NK-92 treated with Interleukin-12 subunit alpha and Interleukin-12 subunit beta, amount 100 ng/mL, for 24 hours (cell line): ENCODE data around the gene STOX2.
"Not testable (repeated sequence)": the region's sequence is repeated elsewhere in the genome, so short reads cannot be mapped to it uniquely, and the experiment has no call there.

ENCODE experiments used
- DNase-seq: peaks from one replicate; lab custom pipeline; 2025; lab: John Stamatoyannopoulos, UW

The STOX2 gene

DNA sequence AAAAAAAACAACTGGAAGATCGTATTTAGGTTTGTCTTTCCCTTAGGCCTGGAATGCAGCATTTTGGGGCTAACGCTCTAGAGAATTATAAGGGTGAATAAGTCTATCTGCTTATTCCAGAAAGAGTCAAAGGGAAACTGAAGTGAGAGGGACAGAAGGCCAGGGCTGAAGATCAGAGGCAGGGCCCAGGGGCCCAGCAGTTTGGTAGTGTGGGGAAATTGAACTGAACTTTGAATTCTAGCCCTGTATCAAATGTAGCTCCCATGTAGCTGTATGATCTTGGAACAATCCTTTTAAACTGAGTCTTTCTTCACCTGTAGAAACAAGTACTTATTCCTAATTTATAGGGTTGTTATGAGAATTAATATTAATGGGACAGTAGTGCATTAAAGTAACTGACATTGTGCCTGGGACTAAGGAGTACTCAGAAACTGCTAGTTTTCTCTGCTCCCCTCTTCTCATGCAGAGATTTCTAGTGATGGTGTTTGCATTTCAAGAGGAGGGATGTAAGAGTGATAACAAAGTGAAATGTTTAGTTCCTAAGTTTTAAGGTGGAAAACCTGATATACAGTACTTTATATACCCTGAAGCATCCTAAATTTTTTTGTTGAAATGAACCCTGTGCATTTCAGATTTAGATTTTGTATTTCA is 30.4 kb downstream of the STOX2 start:
- no peak for DNase-seq

DNA sequence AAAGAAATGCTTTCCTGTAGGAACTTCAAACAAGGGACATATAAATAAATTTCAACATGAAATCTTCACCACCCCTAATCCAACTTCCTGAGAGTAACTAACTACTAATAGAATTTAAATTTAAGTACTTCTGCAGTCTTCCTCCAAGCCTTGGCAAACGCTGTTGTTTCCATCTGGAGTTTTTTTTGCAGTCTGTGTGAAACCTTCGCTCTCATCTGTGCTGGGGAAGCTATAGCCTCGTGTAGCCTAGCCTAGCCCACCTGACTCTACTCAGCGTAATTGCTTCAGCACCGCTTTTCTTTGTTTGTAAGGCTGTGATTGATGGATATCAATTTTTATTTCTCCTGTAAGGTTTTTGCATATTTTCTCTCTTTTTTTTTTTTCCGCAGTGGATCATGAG is 30.9 kb downstream of the STOX2 start:
- no peak for DNase-seq

DNA sequence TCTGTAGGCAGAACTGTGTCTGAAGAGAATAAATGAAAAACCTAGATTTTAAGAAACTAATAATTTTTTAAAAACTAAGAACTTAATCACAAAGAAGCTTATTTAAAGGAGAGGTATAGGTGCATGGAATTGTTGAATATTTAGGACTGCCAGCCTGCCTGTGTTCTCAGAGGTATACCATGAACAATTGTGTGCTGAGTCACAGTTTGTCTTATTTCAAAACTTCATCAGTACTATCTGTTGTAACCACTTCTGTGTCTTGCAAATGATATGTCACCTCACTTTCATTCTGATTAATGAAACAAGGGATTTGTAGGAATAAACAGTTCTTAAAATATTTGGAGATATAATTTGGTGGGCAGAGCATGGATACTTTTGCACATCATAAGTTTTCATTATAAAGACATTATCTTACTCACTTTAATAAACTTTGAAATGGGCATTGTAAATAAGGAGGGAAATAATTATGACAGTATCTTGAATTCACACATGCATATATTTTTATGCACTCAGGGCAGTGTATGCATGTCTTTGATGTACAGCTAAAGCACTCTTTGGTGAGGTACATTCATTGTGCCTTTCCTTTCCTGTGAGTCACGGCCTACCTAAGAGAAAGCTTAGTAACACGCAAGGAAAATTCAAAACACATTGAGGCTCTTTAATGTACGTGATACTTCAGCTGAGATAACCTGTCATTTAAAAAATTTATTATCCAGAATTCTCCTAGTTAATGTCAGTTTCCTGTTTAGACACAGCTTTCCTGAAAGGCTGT is 31.7 kb downstream of the STOX2 start:
- no peak for DNase-seq

DNA sequence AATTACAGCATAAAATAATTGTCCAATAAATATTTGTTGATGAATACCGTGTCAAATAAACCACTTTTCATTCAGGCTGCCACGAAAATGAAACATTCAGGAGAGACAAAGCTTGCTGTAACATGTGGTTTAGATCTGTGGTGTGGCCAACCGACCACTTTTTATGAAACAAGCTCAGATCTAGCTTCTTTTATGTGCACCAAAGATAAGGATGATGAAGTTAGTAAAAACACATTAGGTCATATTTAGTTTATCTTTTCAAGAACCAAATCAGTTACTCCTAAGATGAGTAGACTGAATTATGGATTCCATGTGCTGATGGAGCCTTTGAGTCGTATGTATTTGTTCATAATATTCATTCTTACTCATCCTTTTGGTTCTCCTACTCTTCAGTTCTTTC is 35.8 kb downstream of the STOX2 start:
- no peak for DNase-seq

DNA sequence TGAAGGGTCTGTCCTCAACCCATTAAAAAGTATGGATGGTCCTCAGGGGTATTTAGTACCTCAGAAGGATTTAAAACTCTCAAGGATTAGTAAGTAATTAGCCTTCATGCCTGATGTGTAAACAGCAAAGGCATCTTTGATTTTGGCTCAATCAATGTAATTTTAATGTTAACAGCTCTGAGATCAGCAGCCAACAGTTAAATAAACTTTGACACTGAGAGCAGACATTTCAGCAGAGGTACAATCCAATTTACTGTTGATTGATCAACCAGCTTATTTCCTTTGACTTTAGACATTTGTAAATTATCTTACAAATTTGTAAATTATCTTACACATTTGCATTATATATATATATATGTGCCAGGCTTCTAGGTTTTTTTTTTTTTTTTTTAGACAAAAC is 36.9 kb downstream of the STOX2 start:
- no peak for DNase-seq

DNA sequence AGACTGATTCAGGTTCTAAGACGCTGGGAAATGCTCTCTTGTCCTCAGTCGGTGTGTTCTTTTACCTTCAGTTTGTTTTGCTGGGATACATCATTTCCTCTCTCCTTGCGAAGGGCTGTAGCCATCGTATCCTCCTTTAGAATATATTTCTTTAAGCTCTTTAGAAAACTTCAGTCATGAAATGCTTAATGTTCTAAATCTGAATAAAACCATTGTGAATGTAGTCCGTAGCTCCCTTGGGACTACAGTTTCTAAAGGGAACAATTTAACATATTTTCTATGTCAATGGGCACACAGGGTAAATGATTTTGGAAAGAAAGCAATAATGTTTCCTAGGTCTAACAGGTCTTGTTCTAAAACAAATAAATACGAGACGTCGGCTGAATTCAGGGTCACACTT is 40.6 kb downstream of the STOX2 start:
- DNase-seq = no peak

DNA sequence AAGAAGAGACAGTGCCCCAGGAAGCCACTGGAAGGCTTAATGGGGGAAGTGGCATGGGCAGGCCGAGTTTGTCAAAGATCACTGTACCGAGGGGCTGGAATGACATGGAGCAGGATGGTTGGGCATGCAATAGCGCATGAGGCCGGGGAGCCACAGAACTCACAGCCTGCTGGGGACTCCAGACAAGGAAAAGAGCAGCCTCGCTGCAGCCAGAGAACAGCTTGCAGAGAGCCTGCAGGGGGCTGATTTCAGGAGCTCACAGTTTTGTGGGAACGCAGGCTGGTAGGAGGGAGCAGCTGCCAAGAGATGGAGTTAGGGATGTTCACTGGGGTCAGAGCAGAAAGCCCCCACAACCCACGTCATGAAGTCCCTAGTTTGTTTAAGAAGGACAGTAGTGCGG is 45.4 kb downstream of the STOX2 start:
- DNase-seq = no peak

DNA sequence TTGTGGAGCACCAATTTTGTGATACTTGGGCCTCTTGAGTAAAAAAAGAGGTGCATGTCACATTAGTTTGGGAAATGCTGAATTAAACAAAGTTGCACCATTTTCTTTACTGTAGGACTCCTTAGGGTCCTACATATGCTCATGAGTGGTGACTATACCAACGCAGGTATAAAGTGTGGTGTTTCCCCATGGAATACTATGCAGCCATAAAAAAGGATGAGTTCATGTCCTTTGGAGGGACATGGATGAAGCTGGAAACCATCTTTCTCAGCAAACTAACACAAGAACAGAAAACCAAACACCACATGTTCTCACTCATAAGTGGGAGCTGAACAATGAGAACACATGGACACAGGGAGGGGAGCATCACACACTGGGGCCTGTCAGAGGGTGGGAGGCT is 47.5 kb downstream of the STOX2 start:
- DNase-seq = not testable (repeated sequence)

DNA sequence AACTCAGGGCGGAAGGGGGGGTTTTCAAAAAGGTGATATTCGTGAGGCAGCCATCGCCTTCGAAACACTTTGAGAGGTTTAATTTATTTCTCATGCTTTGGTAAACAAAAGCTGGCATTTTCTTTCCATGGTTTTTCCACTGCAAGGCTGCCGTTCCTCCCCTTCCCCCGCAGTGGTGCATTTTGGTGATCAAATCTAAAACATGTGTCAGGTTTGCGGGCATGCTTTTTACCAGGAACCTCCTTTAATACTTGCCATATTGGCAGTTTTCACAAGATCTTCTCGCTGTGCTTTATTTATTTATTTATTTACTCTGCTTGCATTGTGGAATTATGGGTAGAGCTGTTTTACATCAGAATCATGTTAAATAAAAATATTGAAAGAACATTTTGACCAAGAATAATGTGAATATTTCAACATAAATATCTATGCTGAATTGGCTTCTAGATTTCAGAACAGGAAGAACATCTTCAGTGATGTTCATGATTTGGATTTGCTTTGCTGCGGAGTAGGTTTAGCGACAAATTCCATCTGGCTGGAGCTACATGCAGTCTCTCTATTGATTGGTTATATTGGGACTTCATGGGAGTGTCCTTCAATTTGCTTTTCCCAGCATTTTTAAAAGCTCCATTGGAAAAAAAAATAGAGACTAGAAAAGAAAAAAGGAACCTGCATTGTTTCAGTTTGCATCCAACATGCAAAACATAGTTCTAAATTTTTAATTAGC is 54.4 kb downstream of the STOX2 start:
- DNase-seq = no peak

DNA sequence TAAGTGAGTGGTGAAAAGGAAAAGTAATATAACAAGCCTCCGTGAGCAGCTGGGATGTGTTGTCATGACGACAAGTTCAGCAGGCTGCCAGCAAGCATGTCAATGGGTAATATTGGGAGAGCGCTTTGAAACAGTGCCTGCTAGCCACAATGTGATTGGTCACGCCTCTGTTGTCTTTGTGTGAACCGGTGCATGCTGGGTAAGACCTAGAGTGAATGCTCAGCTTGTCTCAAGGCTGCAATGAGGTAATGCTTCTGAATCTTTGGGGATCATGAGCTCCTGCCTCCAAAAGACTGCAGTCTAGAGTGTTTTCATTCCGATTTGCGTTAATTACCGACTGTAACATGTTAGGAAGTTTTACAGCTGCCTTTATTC is 54.9 kb downstream of the STOX2 start:
- peak; percentile 60 for DNase-seq

DNA sequence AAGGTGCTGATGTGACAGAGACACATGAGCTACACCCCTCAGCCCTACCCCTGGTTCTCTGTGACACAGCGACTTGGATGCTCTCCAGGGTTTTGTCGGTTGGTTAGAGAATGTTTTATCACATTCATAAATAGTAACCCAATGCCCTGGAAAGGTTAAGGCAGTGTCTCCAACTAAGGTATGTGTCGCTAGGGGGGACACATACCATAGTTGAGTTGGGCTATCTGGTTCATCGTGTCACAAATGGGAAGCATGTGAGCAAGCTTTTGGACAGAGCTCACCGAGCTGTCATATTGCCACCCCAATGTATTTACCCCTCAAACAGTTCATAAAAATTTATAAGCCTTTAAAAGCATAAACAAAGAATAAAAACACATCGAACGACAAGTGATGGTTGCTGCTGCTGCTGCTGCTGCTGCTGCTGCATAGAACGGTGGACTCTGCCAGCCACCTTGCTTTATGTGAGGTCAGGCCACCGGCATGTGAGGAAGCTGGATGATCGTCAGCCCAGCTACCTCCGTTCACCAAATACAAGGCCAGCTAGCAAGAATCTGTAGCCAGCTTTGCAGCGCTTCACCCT is 55.9 kb downstream of the STOX2 start:
- no peak for DNase-seq

DNA sequence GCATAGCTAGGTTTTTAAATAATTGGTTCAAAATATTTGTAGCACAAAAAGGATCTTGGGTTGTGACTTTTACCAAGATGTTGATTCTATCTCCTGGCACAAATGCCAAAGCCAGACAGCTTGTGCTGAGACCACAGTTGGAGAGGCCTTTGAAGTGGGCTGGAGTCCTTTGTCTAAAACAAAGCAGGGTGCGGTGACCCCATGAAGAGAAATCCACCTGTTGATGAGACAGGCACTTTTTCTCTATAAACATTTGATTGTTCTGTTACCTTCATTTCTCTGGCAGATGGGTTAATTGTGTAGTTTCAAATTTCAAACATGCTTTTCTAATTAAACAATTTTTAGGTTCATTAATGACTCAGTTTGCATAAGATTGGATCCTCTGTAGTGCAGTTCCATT is 56.7 kb downstream of the STOX2 start:
- DNase-seq = no peak

DNA sequence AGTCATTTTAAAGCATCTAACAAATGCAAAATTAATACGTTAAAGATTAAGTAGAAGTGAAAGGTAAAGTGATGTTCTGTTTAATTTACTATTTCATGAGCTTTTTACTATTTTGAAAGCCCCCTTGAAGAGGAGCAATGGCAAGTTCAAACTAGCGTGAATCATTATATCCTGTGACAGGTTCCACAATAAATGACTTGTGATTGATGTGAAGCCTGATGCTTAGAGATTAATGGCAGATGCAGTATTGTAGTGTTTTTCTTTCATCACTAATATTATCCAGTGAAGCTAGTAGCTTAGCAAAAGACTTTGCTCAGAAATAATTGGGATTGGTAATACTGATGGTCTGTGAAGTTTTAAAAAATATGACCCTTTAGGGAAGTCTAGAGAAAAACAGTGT is 57.3 kb downstream of the STOX2 start:
- no peak for DNase-seq

DNA sequence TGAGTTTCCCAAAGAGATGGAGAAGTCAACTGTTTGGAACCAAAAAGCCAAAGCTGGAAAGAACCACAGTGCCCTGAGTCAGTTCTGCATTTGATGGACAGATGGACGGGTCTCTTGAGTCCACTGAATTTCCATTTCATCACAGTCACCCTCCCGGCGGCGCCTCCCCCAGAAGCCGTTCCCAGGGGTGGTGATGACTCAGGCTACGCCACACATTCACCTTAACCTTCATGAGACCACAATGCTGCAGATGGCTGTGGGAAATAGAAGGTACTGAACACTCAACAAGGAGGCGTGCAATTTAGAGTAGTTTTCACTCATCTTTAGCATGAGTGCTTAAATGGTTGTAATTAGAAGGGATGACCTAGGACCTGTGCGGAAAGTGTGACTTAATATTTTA is 61.3 kb downstream of the STOX2 start:
- peak; percentile 76 for DNase-seq

DNA sequence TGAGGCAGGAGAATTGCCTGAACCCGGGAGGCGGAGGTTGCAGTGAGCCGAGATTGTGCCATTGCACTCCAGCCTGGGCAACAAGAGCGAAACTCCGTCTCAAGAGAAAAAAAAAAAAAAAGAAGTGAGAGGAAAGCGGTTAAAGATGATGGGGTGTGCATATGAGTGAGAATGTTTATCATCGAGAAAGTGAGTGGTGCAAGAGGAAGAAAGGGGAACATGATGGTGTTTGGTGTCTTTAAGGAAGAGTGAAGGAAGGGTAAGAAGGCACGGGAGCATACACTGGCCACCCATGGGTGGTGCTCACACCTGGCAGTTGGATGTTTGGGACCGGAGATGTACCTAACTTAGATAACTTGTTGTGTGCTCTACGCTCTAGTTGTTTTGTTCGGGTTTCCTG is 62.2 kb downstream of the STOX2 start:
- no peak for DNase-seq

DNA sequence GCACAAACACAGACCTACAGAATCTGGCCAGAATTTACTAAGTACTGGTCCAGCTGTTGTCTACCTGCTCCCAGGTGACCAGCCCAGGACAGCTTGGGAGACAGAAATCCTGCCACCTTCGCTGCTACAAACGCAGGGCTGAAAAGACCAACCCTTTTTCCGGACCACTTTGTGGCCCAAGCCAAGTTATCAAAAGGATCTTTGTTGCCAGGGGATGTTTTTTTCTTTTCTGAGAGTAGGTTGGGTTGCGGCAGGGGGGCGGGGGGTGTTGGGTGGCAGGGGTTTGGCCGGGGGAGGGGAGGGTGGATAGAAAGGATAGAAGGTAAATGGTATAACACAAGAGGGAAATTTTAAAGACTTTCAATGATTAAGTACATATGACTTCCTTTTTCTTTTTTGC is 63.4 kb downstream of the STOX2 start:
- DNase-seq = peak; percentile 45

DNA sequence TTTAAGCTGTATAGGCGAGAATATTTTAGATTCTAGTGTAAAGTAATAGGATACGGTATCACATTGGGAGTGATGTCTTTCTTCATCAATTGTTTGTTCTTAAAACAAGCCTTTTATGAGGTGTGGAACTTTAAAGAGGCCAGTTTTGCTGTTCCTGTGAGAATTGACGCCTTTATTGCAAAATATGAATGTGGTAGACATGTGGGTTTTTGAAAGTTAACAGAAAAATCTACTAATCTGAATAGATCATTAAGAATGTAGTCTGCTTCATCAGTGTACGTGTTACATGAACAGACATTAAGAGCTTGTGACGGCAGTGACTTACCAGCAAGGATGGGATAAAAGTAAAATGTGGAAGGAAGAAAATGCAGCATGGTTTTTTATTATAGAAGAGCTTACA is 63.8 kb downstream of the STOX2 start:
- DNase-seq = no peak

DNA sequence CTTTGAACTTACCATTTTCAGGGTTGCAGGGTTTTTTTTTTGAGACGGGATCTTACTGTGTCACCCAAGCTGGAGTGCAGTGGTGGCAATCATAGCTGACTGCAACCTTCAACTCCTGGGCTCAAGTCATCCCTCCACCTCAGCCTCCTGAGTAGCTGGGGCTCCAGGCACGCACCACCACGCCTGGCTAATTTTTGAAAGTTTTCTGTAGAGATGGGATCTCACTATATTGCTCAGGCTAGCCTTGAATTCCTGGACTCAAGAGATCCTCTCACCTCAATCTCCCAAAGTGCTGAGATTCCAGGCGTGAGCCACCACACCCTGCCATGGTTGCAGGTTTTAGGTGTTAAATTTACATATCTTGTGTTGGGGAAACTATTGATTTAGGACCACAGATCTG is 64.5 kb downstream of the STOX2 start:
- DNase-seq = no peak

DNA sequence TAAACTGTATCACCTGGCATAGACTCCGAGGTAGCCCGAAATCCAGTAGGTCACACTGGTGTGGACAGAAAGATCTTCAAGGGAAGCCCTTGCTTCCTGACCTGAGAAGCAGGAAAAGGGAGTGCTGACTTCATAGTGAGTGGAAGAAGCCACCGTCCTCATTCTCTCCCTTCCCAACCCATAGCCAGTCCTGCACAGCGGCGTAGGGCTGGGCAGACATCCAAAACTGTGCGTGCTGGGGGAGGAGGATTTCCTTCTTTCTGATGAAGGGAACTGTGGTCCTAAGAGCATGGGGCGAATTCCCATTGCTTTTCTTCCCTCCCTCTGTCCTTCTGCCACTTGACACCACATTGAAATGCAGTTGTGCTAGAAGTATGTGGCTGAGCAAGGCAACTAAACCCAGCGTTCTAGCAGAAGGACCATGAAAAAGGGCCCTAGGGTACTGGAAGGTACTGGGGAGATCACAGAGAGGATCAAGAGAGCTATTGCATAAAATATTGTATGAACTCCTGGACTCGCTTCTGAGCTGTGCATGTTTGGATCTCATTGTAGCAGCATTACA is 66.9 kb downstream of the STOX2 start:
- no peak for DNase-seq

DNA sequence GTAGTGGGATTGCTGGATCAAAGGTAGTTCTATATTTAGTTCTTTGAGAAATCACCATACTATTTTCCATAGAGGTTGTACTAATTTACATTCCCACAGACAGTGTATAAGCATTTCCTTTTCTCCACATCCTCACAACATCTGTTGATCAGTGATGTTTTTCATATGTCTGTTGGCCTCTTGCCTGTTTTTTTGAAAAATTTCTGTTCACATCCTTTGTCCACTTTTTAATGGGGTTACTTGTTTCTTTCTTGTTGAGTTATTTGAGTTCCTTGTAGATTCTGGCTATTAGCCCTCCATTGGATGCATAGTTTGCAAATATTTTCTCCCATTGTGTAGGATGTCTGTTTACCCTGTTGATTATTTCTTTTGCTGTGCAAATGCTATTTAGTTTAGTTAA is 72.6 kb downstream of the STOX2 start:
- no peak for DNase-seq

DNA sequence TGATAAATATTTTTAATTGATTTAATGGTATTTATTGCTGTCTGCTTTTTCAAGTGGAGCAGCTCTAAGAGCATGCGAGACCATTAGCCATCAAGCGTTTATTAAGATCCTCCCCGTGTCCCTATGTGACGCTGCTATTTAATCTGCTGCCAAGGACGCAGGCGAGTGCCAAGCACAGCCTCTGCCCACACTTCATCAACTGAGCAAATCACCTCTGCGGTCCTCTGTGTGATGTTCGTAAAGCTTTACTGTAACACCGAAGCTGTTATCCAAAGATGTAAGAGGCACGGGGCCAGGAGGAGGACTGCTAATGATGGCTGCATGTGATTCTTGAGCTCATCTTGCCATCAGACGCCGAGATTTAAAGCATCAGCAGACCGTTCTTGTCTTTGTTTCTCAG is 79.5 kb downstream of the STOX2 start:
- no peak for DNase-seq

DNA sequence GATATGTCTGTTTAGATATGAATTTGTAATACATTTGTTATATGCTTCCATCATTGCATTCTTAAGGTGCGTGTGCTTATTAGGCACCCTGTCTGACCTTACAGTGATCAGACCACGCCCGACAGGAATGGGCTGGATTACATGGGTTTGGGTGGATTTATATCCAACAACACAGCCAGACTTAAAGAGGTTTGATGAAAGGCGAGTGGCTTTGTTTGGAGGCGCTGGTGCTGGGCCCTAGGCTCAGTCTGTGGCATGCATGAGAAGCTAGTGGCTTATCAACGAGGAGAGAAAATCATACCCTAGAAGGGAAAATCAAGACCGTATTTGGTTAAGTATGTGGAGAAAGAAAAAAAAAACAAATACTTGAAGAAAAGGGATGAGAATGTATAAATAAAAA is 80.7 kb downstream of the STOX2 start:
- no peak for DNase-seq
